GM11168 (cell line): ENCODE measurements around the gene OR14A16.

ENCODE experiments used
- in situ Hi-C: fragments of 300-500 bp; cut with MboI; formaldehyde crosslinking; loops from one replicate; pipeline ENCODE4 v1.12.0; 2022; ENCODE audit warnings: low sequenced_read_pairs; ENCODE audit not compliant: unreplicated experiment

Gene OR14A16

GRCh38 chr1:247824023-247824422, at the start of gene OR14A16:
TSS of gene OR14A16 (minus strand) at chr1:247824119. CDS start at chr1:247815729, 8,390 bp downstream.
- in situ Hi-C loops = no loop called here

GRCh38 chr1:247865416-247865815, 41.5 kb upstream of the OR14A16 start:
- in situ Hi-C loops = no loop called here

- in situ Hi-C loops = no loop called here
These were observed 40.7 kb upstream of the OR14A16 start for GRCh38 chr1:247864644-247865043.

- in situ Hi-C loops = no loop called here
These were observed 38.8 kb upstream of the OR14A16 start for GRCh38 chr1:247862756-247863155.

- in situ Hi-C loops = no loop called here
These were observed 34.2 kb upstream of the OR14A16 start for GRCh38 chr1:247857985-247858619.

- in situ Hi-C loops = no loop called here
These were observed 33.4 kb upstream of the OR14A16 start, which contains the start of gene TRIM58 for GRCh38 chr1:247857069-247857984. TSS of gene TRIM58 (plus strand) at chr1:247857187. CDS start at chr1:247857247, 60 bp downstream.

- in situ Hi-C loops = no loop called here
These were observed 32.0 kb upstream of the OR14A16 start for GRCh38 chr1:247855911-247856310.

- in situ Hi-C loops = no loop called here
These were observed 31.1 kb upstream of the OR14A16 start for GRCh38 chr1:247854899-247855545.

- in situ Hi-C loops = no loop called here
These were observed 25.7 kb upstream of the OR14A16 start for GRCh38 chr1:247849616-247850015.

- in situ Hi-C loops = no loop called here
These were observed 24.4 kb upstream of the OR14A16 start for GRCh38 chr1:247848346-247848745.

- in situ Hi-C loops = no loop called here
These were observed 21.7 kb upstream of the OR14A16 start for GRCh38 chr1:247845693-247846017.

- in situ Hi-C loops = no loop called here
These were observed 21.2 kb upstream of the OR14A16 start for GRCh38 chr1:247845011-247845692.

GRCh38 chr1:247843411-247843810, 19.5 kb upstream of the OR14A16 start:
- in situ Hi-C loops = no loop called here

- in situ Hi-C loops = no loop called here
These were observed 17.9 kb upstream of the OR14A16 start, which contains the start of gene OR11L1 for GRCh38 chr1:247841796-247842195. TSS of gene OR11L1 (minus strand) at chr1:247841896. CDS start at chr1:247841896, 0 bp downstream.

GRCh38 chr1:247840818-247841217, 16.9 kb upstream of the OR14A16 start:
- in situ Hi-C loops = no loop called here

GRCh38 chr1:247833601-247834000, 9.7 kb upstream of the OR14A16 start:
- in situ Hi-C loops = no loop called here

GRCh38 chr1:247829656-247830055, 5.7 kb upstream of the OR14A16 start:
- in situ Hi-C loops = no loop called here

- in situ Hi-C loops = no loop called here
These were observed 1.4 kb upstream of the OR14A16 start for GRCh38 chr1:247825362-247825761.

- in situ Hi-C loops = no loop called here
These were observed 1.9 kb downstream of the OR14A16 start for GRCh38 chr1:247822060-247822459.

GRCh38 chr1:247812637-247813036, 11.3 kb downstream of the OR14A16 start:
- in situ Hi-C loops = no loop called here
